CD4-positive, alpha-beta memory T cell (primary cell): ENCODE results near the gene NFKBIA. TPM values are rescaled to one million over a fixed set of nuclear protein-coding genes. Genes with fewer than 3 reads are reported as not detected.

ENCODE experiments used
- CTCF ChIA-PET: fragments of 350-600 bp; sonication (Branson Sonifier 250); formaldehyde crosslinking; loops from one replicate; lab custom pipeline; 2021; ENCODE audit warnings: inconsistent platforms; ENCODE audit not compliant: partially characterized antibody; lab: Charles Lee
- POLR2A ChIA-PET: fragments of 350-600 bp; sonication (Branson Sonifier 250); formaldehyde crosslinking; loops from one replicate; lab custom pipeline; 2021; ENCODE audit not compliant: partially characterized antibody; lab: Charles Lee
- DNase-seq, 5 donors: peaks; one replicate each; pipeline versions ENCODE4 v3.0.0 to v3.0.0-alpha.2; 2020 to 2022; ENCODE audit warnings: mixed read lengths in 1 of 5
- H3K27ac ChIP-seq: one replicate; pipeline ENCODE4 v1.7.0; 2013; ENCODE audit warnings: low read depth, low read length
- H3K27me3 ChIP-seq: 2 replicates; pipeline ENCODE4 v1.7.0; 2013; ENCODE audit warnings: mild to moderate bottlenecking, low read length, moderate library complexity; ENCODE audit not compliant: insufficient read depth
- H3K36me3 ChIP-seq: 2 replicates; pipeline ENCODE4 v1.7.0; 2013; ENCODE audit warnings: mild to moderate bottlenecking, low read length, moderate library complexity; ENCODE audit not compliant: insufficient read depth
- H3K4me1 ChIP-seq: 2 replicates; pipeline ENCODE4 v1.7.0; 2013; ENCODE audit warnings: mild to moderate bottlenecking, low read length, moderate library complexity; ENCODE audit not compliant: insufficient read depth
- H3K4me3 ChIP-seq, 2 donors: one replicate each; pipeline ENCODE4 v1.7.0; 2013; ENCODE audit warnings: low read length in 2 of 2, mild to moderate bottlenecking in 1 of 2
- H3K9me3 ChIP-seq, 2 donors: one replicate each; pipeline ENCODE4 v1.7.0; 2013; ENCODE audit warnings: low read length in 2 of 2, control low read depth in 1 of 2; ENCODE audit not compliant: control insufficient read depth in 1 of 2
- H3K27ac Mint-ChIP-seq, 7 donors: one replicate each; pipeline ENCODE4 v1.8.0; 2020 to 2021; ENCODE audit warnings: mixed read lengths in 7 of 7, mild to moderate bottlenecking in 6 of 7, inconsistent platforms in 3 of 7, moderate library complexity in 3 of 7
- H3K27me3 Mint-ChIP-seq, 2 donors: one replicate each; pipeline ENCODE4 v1.8.0; 2020 to 2021; ENCODE audit warnings: mixed read lengths in 2 of 2
- H3K36me3 Mint-ChIP-seq, 2 donors: one replicate each; pipeline ENCODE4 v1.8.0; 2020 to 2021; ENCODE audit warnings: mixed read lengths in 2 of 2, inconsistent platforms in 1 of 2, mild to moderate bottlenecking in 1 of 2
- H3K4me1 Mint-ChIP-seq, 4 donors: one replicate each; pipeline ENCODE4 v1.8.0; 2020 to 2021; ENCODE audit warnings: mixed read lengths in 4 of 4, mild to moderate bottlenecking in 1 of 4
- H3K4me3 Mint-ChIP-seq, 8 donors: one replicate each; pipeline ENCODE4 v1.8.0; 2020 to 2021; ENCODE audit warnings: mixed read lengths in 8 of 8, mild to moderate bottlenecking in 7 of 8, moderate library complexity in 6 of 8, inconsistent platforms in 3 of 8
- H3K9me3 Mint-ChIP-seq, 8 donors: one replicate each; pipeline ENCODE4 v1.8.0; 2020 to 2021; ENCODE audit warnings: mixed read lengths in 8 of 8, mild to moderate bottlenecking in 5 of 8, inconsistent platforms in 3 of 8, moderate library complexity in 1 of 8
- intact Hi-C: fragments of 100-400 bp; cut with micrococcal nuclease; formaldehyde crosslinking; loops from one replicate; pipeline ENCODE4 v1.15.1; 2023
- polyA plus RNA-seq, 2 donors: library from polyadenylated mRNA; unstranded; fragments of 300-500 nt; fragmentation: Illumina TruSeq; gene quantifications; one replicate each; pipeline ENCODE4 v1.2.3, GENCODE V29; 2021
- total RNA-seq, 2 experiments: library from RNA; stranded (reverse); gene quantifications; one replicate each; pipeline ENCODE4 v1.2.3, GENCODE V29; 2021

NFKBIA gene
- total and polyA plus RNA-seq, 4 experiments from 2014 or later: 119 to 833 (median 227) TPM

GRCh38 chr14:35353409-35354172 lies 51.0 kb downstream of the NFKBIA start:
- H3K27me3 Mint-ChIP-seq: no peaks in the 10 kb centered on the region
- intact Hi-C loops: no loop called here

DNA sequence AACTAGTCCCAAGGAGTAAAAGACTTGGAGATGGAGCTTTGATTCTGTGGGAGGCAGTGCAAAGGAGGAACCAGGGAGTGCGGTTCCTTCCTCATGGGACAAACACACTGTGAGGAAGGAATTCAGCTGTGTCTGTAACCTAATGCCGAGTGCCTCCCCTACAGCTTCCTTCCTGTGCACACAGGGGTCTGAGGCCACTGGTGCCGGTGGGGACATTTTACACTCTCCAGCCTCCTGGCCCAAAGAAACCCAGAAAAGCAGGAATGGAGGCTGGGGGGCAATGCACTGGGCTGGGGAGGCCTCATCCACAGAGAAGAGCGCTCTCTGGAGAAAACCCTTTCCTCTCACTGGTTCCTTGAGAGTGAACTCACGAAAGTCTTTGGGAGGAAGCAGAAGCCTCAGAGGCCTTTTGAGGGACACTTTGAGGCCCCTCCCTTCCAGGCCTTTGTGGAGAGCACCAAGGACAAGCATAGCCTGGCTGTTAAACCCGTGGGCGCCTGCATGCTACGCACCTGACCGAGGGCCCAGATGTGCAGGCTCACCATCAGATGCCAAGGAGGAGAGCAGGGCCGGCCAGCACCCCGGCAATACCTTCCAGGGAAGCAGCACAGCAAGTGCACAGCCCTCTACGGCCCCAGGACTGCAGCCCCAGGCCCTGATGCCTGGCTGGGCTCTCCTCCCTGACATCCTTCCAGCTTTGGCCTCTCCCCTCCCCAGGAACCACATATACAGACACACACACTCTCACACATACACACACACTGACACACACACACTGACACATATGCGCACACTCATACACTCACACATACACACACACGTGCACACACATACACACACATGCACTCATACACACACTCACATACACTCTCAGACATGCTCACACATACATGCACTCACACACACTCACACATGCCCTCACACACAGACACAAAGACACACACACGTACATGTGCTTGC lies 52.0 kb downstream of the NFKBIA start:
- Histone ChIP-seq H3K36me3 (no peaks in the 10 kb centered on the region), H3K27ac (no peak overlapping the region), H3K4me3 (no peak overlapping the region), H3K4me1 (peaks cover 8% of the 10 kb centered on the region), H3K9me3 (no peaks in the 10 kb centered on the region), H3K27me3 (no peaks in the 10 kb centered on the region)
- no peak for DNase-seq
- Mint-ChIP-seq H3K4me1 (peaks cover 9 to 12% (median 10%) of the 10 kb centered on the region in 4 donors), H3K9me3 (no peaks in the 10 kb centered on the region), H3K27ac (peak overlapping the region in 1 of 7 donors; percentile 78), H3K36me3 (no peaks in the 10 kb centered on the region), H3K27me3 (no peaks in the 10 kb centered on the region), H3K4me3 (peak overlapping the region in 1 of 8 donors; percentile 38)
- POLR2A ChIA-PET: interaction anchor here (0.5 kb wide), 1 partner anchor 59 kb away, joined by 3 read pairs; no protein-coding TSS in a partner anchor
- CTCF ChIA-PET: interaction anchor here (0.7 kb wide), 1 partner anchor 52 kb away, joined by 3 read pairs; the partner anchor contains the start of gene NFKBIA
- intact Hi-C loops: no loop called here

More at GRCh38 chr14:35353409-35354172, 51.0 kb downstream of the NFKBIA start:
- no peak for DNase-seq
- Mint-ChIP-seq H3K36me3 (no peaks in the 10 kb centered on the region), H3K9me3 (no peaks in the 10 kb centered on the region), H3K4me3 (no peak overlapping the region), H3K4me1 (peaks cover 9 to 12% (median 10%) of the 10 kb centered on the region in 4 donors), H3K27ac (no peak overlapping the region)
- Histone ChIP-seq H3K27ac (no peak overlapping the region), H3K9me3 (no peaks in the 10 kb centered on the region), H3K4me3 (no peak overlapping the region), H3K4me1 (peaks cover 8% of the 10 kb centered on the region), H3K27me3 (no peaks in the 10 kb centered on the region), H3K36me3 (no peaks in the 10 kb centered on the region)
- POLR2A ChIA-PET: no interaction called here
- CTCF ChIA-PET: no interaction called here

- Mint-ChIP-seq H3K4me3 (no peak overlapping the region), H3K4me1 (peaks cover 9 to 12% (median 10%) of the 10 kb centered on the region in 4 donors), H3K27me3 (no peaks in the 10 kb centered on the region), H3K36me3 (no peaks in the 10 kb centered on the region), H3K27ac (peak overlapping the region in 1 of 7 donors; percentile 39), H3K9me3 (no peaks in the 10 kb centered on the region)
- Histone ChIP-seq H3K4me1 (peaks cover 8% of the 10 kb centered on the region), H3K9me3 (no peaks in the 10 kb centered on the region), H3K4me3 (no peak overlapping the region), H3K27ac (no peak overlapping the region), H3K27me3 (no peaks in the 10 kb centered on the region), H3K36me3 (no peaks in the 10 kb centered on the region)
- no peak for DNase-seq
- CTCF ChIA-PET: interaction anchor here (0.5 to 0.7 kb wide), 2 partner anchors 53 to 116 kb away, joined by 3 read pairs; partner anchors contain the start of gene NFKBIA
- intact Hi-C loops: no loop called here
- POLR2A ChIA-PET: interaction anchor here (0.5 to 0.8 kb wide), 2 partner anchors 17 to 59 kb away, joined by 3 to 4 read pairs; no protein-coding TSS in a partner anchor
Measured at GRCh38 chr14:35351897-35352273, 52.7 kb downstream of the NFKBIA start.

Other genes starting within 250 kb of the NFKBIA start
- gene PSMA6, start 112.4 kb downstream of the NFKBIA start, total RNA-seq: 10 to 100 TPM; 84.6 to 86.2 TPM
- gene PSMA6, start 112.4 kb downstream of the NFKBIA start, polyA plus RNA-seq: 100 to 1,000 TPM; 329 to 413 TPM
- gene INSM2, start 129.4 kb upstream of the NFKBIA start, total RNA-seq: not detected
- not detected for gene INSM2, start 129.4 kb upstream of the NFKBIA start, polyA plus RNA-seq